Mesenchymal stem cell (in vitro differentiated cells and primary cell): ENCODE data around the gene HIGD1C.
"Not testable (repeated sequence)": the region's sequence is repeated elsewhere in the genome, so short reads cannot be mapped to it uniquely, and the experiment has no call there.

Experiments
- DNase-seq: peaks from one replicate; pipeline ENCODE4 v3.0.0-alpha.2; 2013
- H2AFZ ChIP-seq: one replicate; pipeline ENCODE4 v1.6.1; 2013; ENCODE audit warnings: low read depth, mild to moderate bottlenecking, control low read depth, inconsistent platforms, low read length, moderate library complexity
- H2AK5ac ChIP-seq: 2 replicates; pipeline ENCODE4 v1.6.1; 2013; ENCODE audit warnings: low read length, moderate library complexity, mild to moderate bottlenecking, inconsistent platforms; ENCODE audit not compliant: severe bottlenecking
- H2BK120ac ChIP-seq: one replicate; pipeline ENCODE4 v1.6.1; 2013; ENCODE audit warnings: low read depth, mild to moderate bottlenecking, inconsistent platforms, low read length, moderate library complexity
- H2BK12ac ChIP-seq, 2 experiments: one replicate each; pipeline ENCODE4 v1.6.1; 2013; ENCODE audit warnings: inconsistent platforms in 2 of 2, low read length in 2 of 2, mild to moderate bottlenecking in 2 of 2, moderate library complexity in 2 of 2, control low read depth in 1 of 2
- H2BK15ac ChIP-seq: one replicate; pipeline ENCODE4 v1.6.1; 2013; ENCODE audit warnings: mild to moderate bottlenecking, low read depth, inconsistent platforms; ENCODE audit not compliant: poor library complexity, severe bottlenecking
- H2BK5ac ChIP-seq: 2 replicates; pipeline ENCODE4 v1.6.1; 2013; ENCODE audit warnings: low read depth, mild to moderate bottlenecking, low read length, control low read depth, inconsistent platforms; ENCODE audit not compliant: poor library complexity, severe bottlenecking
- H3K14ac ChIP-seq, 2 experiments: one replicate each; pipeline ENCODE4 v1.6.1; 2013; ENCODE audit warnings: inconsistent platforms in 2 of 2, low read length in 2 of 2, control low read depth in 1 of 2, mild to moderate bottlenecking in 1 of 2, moderate library complexity in 1 of 2
- H3K18ac ChIP-seq, 2 experiments: one replicate each; pipeline ENCODE4 v1.6.1; 2013; ENCODE audit warnings: inconsistent platforms in 2 of 2, low read length in 2 of 2, control low read depth in 1 of 2, low read depth in 1 of 2, mild to moderate bottlenecking in 1 of 2
- H3K23ac ChIP-seq, 2 experiments: one replicate each; pipeline ENCODE4 v1.6.1; 2013; ENCODE audit warnings: inconsistent platforms in 2 of 2, low read length in 2 of 2, mild to moderate bottlenecking in 2 of 2, moderate library complexity in 2 of 2, control low read depth in 1 of 2
- H3K27ac ChIP-seq: 2 replicates; pipeline ENCODE4 v1.5.1; 2013; ENCODE audit warnings: mild to moderate bottlenecking, moderate library complexity, low read length, control low read depth, inconsistent platforms; ENCODE audit not compliant: poor library complexity, severe bottlenecking
- H3K27me3 ChIP-seq, 2 experiments: 2 replicates each; pipeline versions ENCODE4 v1.6.1 to v1.7.0; 2013; ENCODE audit warnings: low read length in 2 of 2, mild to moderate bottlenecking in 2 of 2, moderate library complexity in 2 of 2, control low read depth in 1 of 2, inconsistent platforms in 1 of 2; ENCODE audit not compliant: control insufficient read depth in 1 of 2, insufficient read depth in 1 of 2
- H3K36me3 ChIP-seq, 2 experiments: 2 replicates each; pipeline versions ENCODE4 v1.6.1 to v1.7.0; 2013; ENCODE audit warnings: low read length in 2 of 2, control low read depth in 1 of 2, inconsistent platforms in 1 of 2, low read depth in 1 of 2, mild to moderate bottlenecking in 1 of 2; ENCODE audit not compliant: insufficient read depth in 2 of 2, control insufficient read depth in 1 of 2
- H3K4ac ChIP-seq, 2 experiments: one replicate each; pipeline ENCODE4 v1.6.1; 2013; ENCODE audit warnings: inconsistent platforms in 2 of 2, low read length in 2 of 2, mild to moderate bottlenecking in 2 of 2, moderate library complexity in 2 of 2, control low read depth in 1 of 2, low read depth in 1 of 2
- H3K4me1 ChIP-seq: 2 replicates; pipeline ENCODE4 v1.6.1; 2013; ENCODE audit warnings: low read depth, low read length, control low read depth; ENCODE audit not compliant: control insufficient read depth, insufficient read depth
- H3K4me2 ChIP-seq: 2 replicates; pipeline ENCODE4 v1.6.1; 2013; ENCODE audit warnings: low read length, mild to moderate bottlenecking, inconsistent platforms; ENCODE audit not compliant: poor library complexity, severe bottlenecking
- H3K4me3 ChIP-seq, 2 experiments: 2 replicates each; pipeline versions ENCODE4 v1.5.1 to v1.7.0; 2013; ENCODE audit warnings: low read length in 2 of 2, mild to moderate bottlenecking in 2 of 2, control low read depth in 1 of 2, low read depth in 1 of 2; ENCODE audit not compliant: insufficient read depth in 1 of 2
- H3K79me1 ChIP-seq: replicated peaks from 2 replicates; pipeline ENCODE4 v1.6.1; 2013; ENCODE audit warnings: mild to moderate bottlenecking, control low read depth, low read length, inconsistent platforms; ENCODE audit not compliant: poor library complexity, severe bottlenecking
- H3K9ac ChIP-seq: 2 replicates; pipeline ENCODE4 v1.7.0; 2013; ENCODE audit warnings: mild to moderate bottlenecking, low read length, moderate library complexity
- H3K9me3 ChIP-seq: 2 replicates; pipeline ENCODE4 v1.7.0; 2013; ENCODE audit warnings: mild to moderate bottlenecking, low read length; ENCODE audit not compliant: control insufficient read depth
- H4K8ac ChIP-seq: one replicate; pipeline ENCODE4 v1.6.1; 2013; ENCODE audit warnings: inconsistent platforms, mild to moderate bottlenecking, low read length, moderate library complexity
- H4K91ac ChIP-seq: one replicate; pipeline ENCODE4 v1.6.1; 2013; ENCODE audit warnings: mild to moderate bottlenecking, low read length, inconsistent platforms
- WGBS: methylation state at CpG from one replicate; pipeline ENCODE4 v1.1.7; 2013; ENCODE audit warnings: mixed read lengths; 5-methylcytosine and 5-hydroxymethylcytosine counted together

Gene HIGD1C

DNA sequence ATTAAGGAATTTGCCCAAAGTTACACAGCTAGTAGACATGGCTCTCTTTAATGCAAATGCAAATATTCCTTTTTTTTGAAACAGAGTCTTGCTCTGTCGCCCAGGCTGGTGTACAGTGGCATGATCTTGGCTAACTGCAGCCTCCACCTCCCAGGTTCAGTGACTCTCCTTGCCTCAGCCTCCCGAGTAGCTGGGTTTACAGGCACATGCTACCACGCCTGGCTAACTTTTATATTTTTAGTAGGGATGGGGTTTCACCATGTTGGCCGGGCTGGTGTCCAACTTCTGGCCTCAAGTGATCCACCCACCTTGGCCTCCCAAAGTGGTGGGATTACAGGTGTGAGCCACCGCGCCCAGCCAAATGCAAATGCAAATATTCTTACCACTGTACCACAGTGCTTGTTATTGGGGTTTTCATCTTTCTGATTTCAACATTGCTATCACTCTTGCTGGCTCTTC, 24.5 kb upstream of the HIGD1C start:
- Histone ChIP-seq H2BK15ac (no peak overlapping the region), H2BK5ac (no peak overlapping the region), H3K23ac (no peak overlapping the region), H3K4me1 (peaks cover 8% of the 10 kb centered on the region), H3K18ac (peak overlapping the region; percentile 33 to 71), H2AFZ (no peak overlapping the region), H3K14ac (no peak overlapping the region), H2BK120ac (no peak overlapping the region), H3K9ac (peak overlapping the region; percentile 94), H3K4me3 (peak overlapping the region in 1 of 2 experiments; percentile 84), H4K91ac (no peak overlapping the region), H2BK12ac (peak overlapping the region in 1 of 2 experiments; percentile 45), H3K9me3 (no peaks in the 10 kb centered on the region), H3K27me3 (no peaks in the 10 kb centered on the region), H3K27ac (no peak overlapping the region), H3K4ac (peak overlapping the region in 1 of 2 experiments; percentile 17), H2AK5ac (no peak overlapping the region), H3K4me2 (no peak overlapping the region), H3K79me1 (no peaks in the 10 kb centered on the region), H4K8ac (no peak overlapping the region), H3K36me3 (peaks cover 0 to 24% of the 10 kb centered on the region in 2 experiments)
- 92% methylated on average over 6 of the region's 6 CpGs for WGBS
- no peak for DNase-seq

DNA sequence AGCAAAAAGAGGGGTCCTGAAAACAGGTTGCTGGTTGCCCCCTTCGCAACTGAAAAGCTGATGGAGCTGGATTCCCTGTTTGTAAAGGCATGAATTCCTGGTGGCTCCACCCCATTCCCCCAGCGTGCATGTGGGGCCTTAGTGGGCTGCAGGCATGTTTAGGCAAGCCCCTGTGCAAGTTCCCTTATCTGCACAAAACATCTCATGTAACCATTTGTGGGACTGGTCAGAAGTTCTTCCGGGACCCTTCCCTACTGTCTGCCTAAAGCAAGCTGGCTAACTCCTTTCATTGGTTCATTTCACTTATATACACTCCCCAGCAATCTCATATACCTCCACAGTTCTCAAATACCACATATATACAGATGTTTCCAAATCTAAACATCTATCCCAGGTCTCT, 24.0 kb upstream of the HIGD1C start:
- DNase-seq, result no peak
- no peaks in the 10 kb centered on the region for H3K27me3 ChIP-seq
- H2BK120ac ChIP-seq, result no peak overlapping the region
- H2AFZ ChIP-seq, result no peak overlapping the region
- H4K91ac ChIP-seq, result no peak overlapping the region
- H3K27ac ChIP-seq, result no peak overlapping the region
- H2BK12ac ChIP-seq, result no peak overlapping the region
- peak overlapping the region; percentile 94 for H3K9ac ChIP-seq
- H3K4me1 ChIP-seq, result peaks cover 8% of the 10 kb centered on the region
- no peak overlapping the region for H3K14ac ChIP-seq
- H3K4me3 ChIP-seq, result peak overlapping the region in 1 of 2 experiments; percentile 84
- no peak overlapping the region for H2AK5ac ChIP-seq
- no peaks in the 10 kb centered on the region for H3K9me3 ChIP-seq
- peaks cover 0 to 24% of the 10 kb centered on the region in 2 experiments for H3K36me3 ChIP-seq
- no peaks in the 10 kb centered on the region for H3K79me1 ChIP-seq
- no peak overlapping the region for H2BK5ac ChIP-seq
- H3K4me2 ChIP-seq, result no peak overlapping the region
- 57% methylated on average over 3 of the region's 3 CpGs for WGBS
- no peak overlapping the region for H2BK15ac ChIP-seq
- H4K8ac ChIP-seq, result peak overlapping the region; percentile 35
- peak overlapping the region in 1 of 2 experiments; percentile 34 for H3K23ac ChIP-seq
- H3K4ac ChIP-seq, result peak overlapping the region in 1 of 2 experiments; percentile 17
- H3K18ac ChIP-seq, result peak overlapping the region; percentile 33 to 54

DNA sequence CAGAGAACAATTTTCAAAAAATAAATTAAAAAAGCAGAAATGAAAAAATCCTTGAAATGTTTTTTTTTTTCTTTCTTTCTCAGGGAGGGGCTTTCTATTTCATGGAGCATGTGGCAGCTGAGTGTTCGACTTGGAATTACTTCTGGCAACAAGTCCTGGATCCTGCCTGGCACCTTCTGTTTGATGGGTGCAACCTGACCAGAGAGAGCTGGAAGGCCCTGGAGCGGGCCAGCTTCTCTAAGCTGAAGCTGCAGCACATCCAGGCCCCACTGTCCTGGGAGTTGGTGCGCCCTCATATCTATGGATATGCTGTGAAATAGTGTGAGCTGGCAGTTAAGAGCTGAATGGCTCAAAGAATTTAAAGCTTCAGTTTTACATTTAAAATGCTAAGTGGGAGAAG, 22.5 kb upstream of the HIGD1C start:
- no peak overlapping the region for H3K4ac ChIP-seq
- H3K23ac ChIP-seq, result no peak overlapping the region
- no peaks in the 10 kb centered on the region for H3K79me1 ChIP-seq
- no peak overlapping the region for H2AFZ ChIP-seq
- H3K27me3 ChIP-seq, result no peaks in the 10 kb centered on the region
- no peak overlapping the region for H2BK12ac ChIP-seq
- no peak overlapping the region for H2AK5ac ChIP-seq
- WGBS, result 92% methylated on average over 3 of the region's 3 CpGs
- H3K4me3 ChIP-seq, result no peak overlapping the region
- H3K4me1 ChIP-seq, result peaks cover 8% of the 10 kb centered on the region
- no peak for DNase-seq
- no peak overlapping the region for H2BK120ac ChIP-seq
- no peak overlapping the region for H3K27ac ChIP-seq
- no peak overlapping the region for H4K91ac ChIP-seq
- no peak overlapping the region for H4K8ac ChIP-seq
- H3K36me3 ChIP-seq, result peaks cover 0 to 31% of the 10 kb centered on the region in 2 experiments
- no peak overlapping the region for H3K4me2 ChIP-seq
- H2BK15ac ChIP-seq, result no peak overlapping the region
- no peak overlapping the region for H3K9ac ChIP-seq
- H2BK5ac ChIP-seq, result no peak overlapping the region
- H3K18ac ChIP-seq, result no peak overlapping the region
- H3K14ac ChIP-seq, result no peak overlapping the region
- H3K9me3 ChIP-seq, result no peaks in the 10 kb centered on the region

DNA sequence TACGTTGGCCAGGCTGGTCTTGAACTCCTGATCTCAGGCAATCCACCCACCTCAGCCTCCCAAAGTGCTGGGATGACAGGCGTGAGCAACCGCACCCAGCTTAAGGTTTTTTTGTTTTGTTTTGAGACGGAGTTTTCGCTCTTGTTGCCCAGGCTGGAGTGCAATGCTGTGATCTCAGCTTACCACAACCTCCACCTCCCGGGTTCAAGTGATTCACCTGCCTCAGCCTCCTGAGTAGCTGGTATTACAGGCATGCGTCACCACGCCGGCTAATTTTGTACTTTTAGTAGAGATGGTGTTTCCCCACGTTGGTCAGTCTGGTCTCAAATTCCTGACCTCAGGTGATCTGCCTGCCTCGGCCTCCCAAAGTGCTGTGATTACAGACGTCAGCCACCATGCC, 21.9 kb upstream of the HIGD1C start:
- H3K9ac ChIP-seq, H3K18ac ChIP-seq, H2AFZ ChIP-seq, DNase-seq, H2BK5ac ChIP-seq, H3K14ac ChIP-seq, H3K27ac ChIP-seq, H3K4me1 ChIP-seq, H2BK12ac ChIP-seq, H2BK120ac ChIP-seq, H3K23ac ChIP-seq, H3K27me3 ChIP-seq, H4K91ac ChIP-seq, H3K4me2 ChIP-seq, H2BK15ac ChIP-seq, H3K4me3 ChIP-seq, H3K79me1 ChIP-seq, H3K9me3 ChIP-seq, H3K4ac ChIP-seq, H2AK5ac ChIP-seq: not testable (repeated sequence)
- Histone ChIP-seq H4K8ac (peak overlapping the region; percentile 43), H3K36me3 (peaks cover 0 to 31% of the 10 kb centered on the region in 2 experiments)
- WGBS, result 96% methylated on average over 11 of the region's 12 CpGs
